Panc1 (cell line): Measurements from ENCODE around the gene PSMD7. TPM values are rescaled to one million over a fixed set of nuclear protein-coding genes. Genes with fewer than 3 reads are reported as not detected.

Experiments
- ATAC-seq: fragments of 200-7000 bp; cut with Tn5 transposase; 2 replicates; pipeline ENCODE4 v1.9.1; 2020; ENCODE audit warnings: mild to moderate bottlenecking, moderate library complexity
- BruUV-seq: library from RNA; stranded (reverse); fragments of 400-500 nt; replicated peaks from 2 replicates; lab custom pipeline; 2021; lab: Mats Ljungman, UMichigan
- CTCF ChIA-PET: fragments of 300-600 bp; sonication (Branson Sonifier 250); formaldehyde crosslinking; loops from one replicate; lab custom pipeline; 2022; ENCODE audit warnings: antibody characterized with exemption; lab: Charles Lee
- POLR2A ChIA-PET: fragments of 300-600 bp; sonication (Branson Sonifier 250); formaldehyde crosslinking; loops from one replicate; lab custom pipeline; 2022; ENCODE audit warnings: antibody characterized with exemption; lab: Charles Lee
- DNase-seq: peaks from one replicate; pipeline ENCODE4 v3.0.0-alpha.2; 2010; ENCODE audit warnings: low read depth, low spot score
- H3K27ac ChIP-seq: 2 replicates; pipeline ENCODE4 v1.5.1; 2011; ENCODE audit warnings: mild to moderate bottlenecking, low read length, inconsistent platforms
- H3K27me3 ChIP-seq: fragments of 200-500 bp; sonication (Bioruptor generic); 2 replicates; pipeline ENCODE4 v1.6.0; 2014; ENCODE audit warnings: low read length, inconsistent platforms; ENCODE audit not compliant: control insufficient read depth, insufficient read depth
- H3K36me3 ChIP-seq: fragments of 200-500 bp; sonication (Bioruptor generic); 2 replicates; pipeline ENCODE4 v1.5.1; 2014; ENCODE audit warnings: inconsistent platforms, mild to moderate bottlenecking, low read length, moderate library complexity; ENCODE audit not compliant: control insufficient read depth, insufficient read depth
- H3K4me1 ChIP-seq: 2 replicates; pipeline ENCODE4 v1.5.1; 2011; ENCODE audit warnings: inconsistent platforms, mild to moderate bottlenecking, low read length, moderate library complexity; ENCODE audit not compliant: control insufficient read depth, insufficient read depth
- H3K4me3 ChIP-seq, 2 experiments: 2 replicates each; pipeline ENCODE4 v1.5.1; 2011 to 2012; ENCODE audit warnings: low read depth in 2 of 2, low read length in 2 of 2, mild to moderate bottlenecking in 2 of 2, inconsistent platforms in 1 of 2, moderate library complexity in 1 of 2
- H3K9me3 ChIP-seq: fragments of 200-500 bp; sonication (Bioruptor generic); 2 replicates; pipeline ENCODE4 v1.5.1; 2014; ENCODE audit warnings: low read depth, mild to moderate bottlenecking, inconsistent platforms, low read length, moderate library complexity; ENCODE audit not compliant: control insufficient read depth, insufficient read depth
- POLR2AphosphoS5 ChIP-seq: IDR thresholded peaks from 2 replicates; pipeline ENCODE4 v1.6.1; 2012; ENCODE audit warnings: mild to moderate bottlenecking, low read depth, low read length, moderate library complexity
- REST ChIP-seq, 2 experiments: IDR thresholded peaks; 2 replicates each; pipeline ENCODE4 v1.6.1; 2011 to 2012; ENCODE audit warnings: low read depth in 2 of 2, control low read depth in 1 of 2, low read length in 1 of 2, mild to moderate bottlenecking in 1 of 2, moderate library complexity in 1 of 2; ENCODE audit not compliant: insufficient read depth in 1 of 2
- SIN3A ChIP-seq: IDR thresholded peaks from 2 replicates; pipeline ENCODE4 v1.6.1; 2012; ENCODE audit warnings: low read depth, mild to moderate bottlenecking, low read length, moderate library complexity, borderline replicate concordance; ENCODE audit not compliant: insufficient read depth
- TCF7L2 ChIP-seq: IDR thresholded peaks from 2 replicates; pipeline ENCODE4 v1.6.1; 2011; ENCODE audit warnings: mild to moderate bottlenecking, low read depth, low read length, inconsistent platforms
- in situ Hi-C: cut with HindIII; loops from 2 replicates; pipeline ENCODE4 v1.10.0; 2016; ENCODE audit warnings: low sequenced_read_pairs, low pct_unique_long_range_greater_than_20kb
- intact Hi-C: fragments of 100-400 bp; cut with micrococcal nuclease; formaldehyde crosslinking; loops from one replicate; pipeline ENCODE4 v1.10.0; 2022; ENCODE audit not compliant: unreplicated experiment
- total RNA-seq: library from RNA; stranded (reverse); gene quantifications from one replicate; pipeline ENCODE4 v1.2.1, GENCODE V29; 2021; ENCODE audit not compliant: unreplicated experiment
- TF ChIP-seq, protein P1 (sequence below): fragments of 450-650 bp; IDR thresholded peaks from 2 replicates; pipeline ENCODE4 v1.5.1; 2017; ENCODE audit warnings: mild to moderate bottlenecking

PSMD7 gene
- total RNA-seq, 1 experiment from 2014 or later, result 83.9 TPM

DNA sequence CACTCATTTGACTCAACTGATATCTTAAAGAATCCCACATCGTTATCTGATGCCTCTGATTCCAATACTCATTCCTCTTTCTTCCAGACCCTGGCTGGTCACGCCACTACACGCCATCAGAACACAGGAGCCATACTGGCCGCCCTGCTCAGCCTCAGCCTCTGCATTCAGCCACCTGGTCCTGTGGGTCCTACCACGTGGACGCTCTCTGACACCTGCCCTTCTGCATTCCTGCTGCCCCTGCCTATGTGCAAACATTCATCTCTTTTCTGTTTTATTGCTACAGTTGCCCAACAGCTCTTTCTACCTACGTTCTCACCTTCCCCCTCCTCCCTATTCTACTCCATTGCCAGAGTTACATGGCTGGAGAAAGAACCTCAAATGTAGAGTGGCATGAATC is 18.4 kb downstream of the PSMD7 start:
- ChIA-PET CTCF (no interaction called here), POLR2A (no interaction called here)
- Histone ChIP-seq H3K27me3 (no peaks in the 10 kb centered on the region), H3K4me1 (no peaks in the 10 kb centered on the region), H3K4me3 (no peak overlapping the region), H3K9me3 (no peaks in the 10 kb centered on the region), H3K27ac (no peak overlapping the region), H3K36me3 (no peaks in the 10 kb centered on the region)
- in situ Hi-C loops, result no loop called here
- DNase-seq (no peak), ATAC-seq (no peak)
- no TSS peak for BruUV-seq
- intact Hi-C loops, result no loop called here
- TF ChIP-seq POLR2AphosphoS5, result no peak

DNA sequence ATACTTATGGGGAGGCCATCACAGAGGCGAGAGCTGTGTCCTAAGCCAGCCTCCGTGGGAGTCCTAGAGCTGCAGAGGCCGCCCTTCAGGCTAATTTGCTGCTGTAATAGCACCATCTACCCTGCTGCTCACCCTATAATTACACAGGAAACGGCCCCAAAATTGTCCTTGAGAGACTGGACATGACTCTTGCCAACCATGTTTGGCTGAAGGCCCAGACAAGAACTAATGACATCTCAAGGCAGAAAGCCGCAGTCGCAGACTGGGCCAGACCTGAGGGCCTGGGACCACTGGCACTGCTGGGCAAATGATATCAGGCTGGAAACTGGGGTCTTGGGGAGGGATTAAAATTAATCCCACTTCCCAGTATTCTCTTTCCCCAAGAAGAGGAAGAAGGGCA is 24.1 kb downstream of the PSMD7 start:
- POLR2A ChIA-PET, result no interaction called here
- intact Hi-C loops (no loop called here), in situ Hi-C loops (no loop called here)
- H3K27ac ChIP-seq, result no peak overlapping the region
- BruUV-seq, result no TSS peak
- H3K9me3 ChIP-seq, result no peaks in the 10 kb centered on the region
- ATAC-seq, result no peak
- TF ChIP-seq, protein P1, sequence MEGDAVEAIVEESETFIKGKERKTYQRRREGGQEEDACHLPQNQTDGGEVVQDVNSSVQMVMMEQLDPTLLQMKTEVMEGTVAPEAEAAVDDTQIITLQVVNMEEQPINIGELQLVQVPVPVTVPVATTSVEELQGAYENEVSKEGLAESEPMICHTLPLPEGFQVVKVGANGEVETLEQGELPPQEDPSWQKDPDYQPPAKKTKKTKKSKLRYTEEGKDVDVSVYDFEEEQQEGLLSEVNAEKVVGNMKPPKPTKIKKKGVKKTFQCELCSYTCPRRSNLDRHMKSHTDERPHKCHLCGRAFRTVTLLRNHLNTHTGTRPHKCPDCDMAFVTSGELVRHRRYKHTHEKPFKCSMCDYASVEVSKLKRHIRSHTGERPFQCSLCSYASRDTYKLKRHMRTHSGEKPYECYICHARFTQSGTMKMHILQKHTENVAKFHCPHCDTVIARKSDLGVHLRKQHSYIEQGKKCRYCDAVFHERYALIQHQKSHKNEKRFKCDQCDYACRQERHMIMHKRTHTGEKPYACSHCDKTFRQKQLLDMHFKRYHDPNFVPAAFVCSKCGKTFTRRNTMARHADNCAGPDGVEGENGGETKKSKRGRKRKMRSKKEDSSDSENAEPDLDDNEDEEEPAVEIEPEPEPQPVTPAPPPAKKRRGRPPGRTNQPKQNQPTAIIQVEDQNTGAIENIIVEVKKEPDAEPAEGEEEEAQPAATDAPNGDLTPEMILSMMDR, result no peak
- no peak for TF ChIP-seq REST (IDR thresholded peaks at IDR 0.05; ENCODE audit: insufficient read depth in 1 of 2, low read depth in 2 of 2, low read length in 1 of 2)
- TF ChIP-seq POLR2AphosphoS5, result no peak
- no peak for TF ChIP-seq SIN3A
- no peak for TF ChIP-seq TCF7L2
- no peak for DNase-seq
- H3K4me1 ChIP-seq, result no peaks in the 10 kb centered on the region
- CTCF ChIA-PET, result no interaction called here
- no peaks in the 10 kb centered on the region for H3K27me3 ChIP-seq
- H3K36me3 ChIP-seq, result no peaks in the 10 kb centered on the region
- H3K4me3 ChIP-seq, result no peak overlapping the region

GRCh38 chr16:74321356-74321755 is 24.7 kb downstream of the PSMD7 start:
- H3K9me3 ChIP-seq, result no peaks in the 10 kb centered on the region
- H3K36me3 ChIP-seq, result no peaks in the 10 kb centered on the region
- ChIA-PET CTCF (no interaction called here), POLR2A (interaction anchor here (0.6 kb wide), 1 partner anchor 8 kb away, joined by 5 read pairs; no protein-coding TSS in a partner anchor)
- BruUV-seq, result no TSS peak
- no peak overlapping the region for H3K27ac ChIP-seq
- H3K4me3 ChIP-seq, result no peak overlapping the region
- intact Hi-C loops, result no loop called here
- H3K27me3 ChIP-seq, result no peaks in the 10 kb centered on the region
- in situ Hi-C loops, result no loop called here
- no peaks in the 10 kb centered on the region for H3K4me1 ChIP-seq
- DNase-seq (no peak), ATAC-seq (no peak)
- no peak for TF ChIP-seq SIN3A
- TF ChIP-seq REST (IDR thresholded peaks at IDR 0.05; ENCODE audit: insufficient read depth in 1 of 2, low read depth in 2 of 2, low read length in 1 of 2), result no peak
- TF ChIP-seq, protein P1, result no peak
- no peak for TF ChIP-seq POLR2AphosphoS5
- no peak for TF ChIP-seq TCF7L2
